Tibial nerve (tissue), 4 donors: ENCODE data around the gene KDM5B.

Source experiments
- CTCF ChIP-seq, 5 experiments: fragments of 200-600 bp in 3 of 5; fragments of 450-650 bp in 2 of 5; sonication (generic) in 3 of 5; IDR thresholded peaks; one replicate each; pipeline ENCODE4 v1.5.1; 2016 to 2019; ENCODE audit warnings: antibody characterized with exemption in 5 of 5, mild to moderate bottlenecking in 3 of 5, moderate library complexity in 2 of 5
- EP300 ChIP-seq, 2 donors: sonication (generic); formaldehyde crosslinking; IDR thresholded peaks; one replicate each; pipeline ENCODE4 v1.6.1; 2017; ENCODE audit warnings: antibody characterized with exemption in 2 of 2, mild to moderate bottlenecking in 1 of 2
- POLR2A ChIP-seq, 2 donors: fragments of 450-650 bp; IDR thresholded peaks; one replicate each; pipeline ENCODE4 v1.6.1; 2017; ENCODE audit warnings: antibody characterized with exemption in 2 of 2, mild to moderate bottlenecking in 2 of 2, moderate library complexity in 2 of 2

GRCh38 chr1:202815120-202815519, 6.9 kb upstream of the KDM5B start:
- no peak for TF ChIP-seq CTCF (IDR thresholded peaks at IDR 0.05)
- no peak for TF ChIP-seq POLR2A (IDR thresholded peaks at IDR 0.05)
- no peak for TF ChIP-seq EP300 (IDR thresholded peaks at IDR 0.05)
